Gastrocnemius medialis (tissue), 4 donors: ENCODE results near the gene NRXN2.

Experiments used
- POLR2A ChIP-seq, 2 donors: fragments of 450-650 bp; IDR thresholded peaks; one replicate each; pipeline ENCODE4 v1.6.1; 2017; ENCODE audit warnings: antibody characterized with exemption in 2 of 2, mild to moderate bottlenecking in 2 of 2, moderate library complexity in 2 of 2
- TF ChIP-seq, protein P1 (sequence below), 5 experiments: fragments of 450-650 bp in 3 of 5; fragments of 200-600 bp in 2 of 5; sonication (generic) in 2 of 5; IDR thresholded peaks in 4 of 5; conservative IDR thresholded peaks in 1 of 5; 1 replicate in 4 of 5; 2 replicates in 1 of 5; pipeline ENCODE4 v1.5.1; 2016 to 2019; ENCODE audit warnings: antibody characterized with exemption in 5 of 5, mild to moderate bottlenecking in 3 of 5, moderate library complexity in 3 of 5

DNA sequence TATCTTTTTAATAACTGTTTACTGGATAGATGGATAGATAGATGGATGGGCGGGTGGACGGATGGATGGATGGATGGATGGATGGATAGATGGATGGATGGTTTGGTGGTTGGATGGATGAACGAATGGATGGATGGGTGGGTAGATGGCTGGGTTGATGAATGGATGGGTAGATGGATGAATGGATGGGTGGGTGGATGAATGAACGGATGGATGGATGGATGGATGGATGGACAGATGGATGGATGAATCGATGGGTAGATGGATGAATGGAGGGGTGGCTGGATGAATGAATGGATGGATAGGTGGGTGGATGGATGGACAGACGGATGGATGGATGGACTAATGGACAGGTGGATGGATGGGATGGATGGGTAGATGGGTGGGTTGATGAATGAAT, 145.8 kb downstream of the NRXN2 start:
- TF ChIP-seq, protein P1, sequence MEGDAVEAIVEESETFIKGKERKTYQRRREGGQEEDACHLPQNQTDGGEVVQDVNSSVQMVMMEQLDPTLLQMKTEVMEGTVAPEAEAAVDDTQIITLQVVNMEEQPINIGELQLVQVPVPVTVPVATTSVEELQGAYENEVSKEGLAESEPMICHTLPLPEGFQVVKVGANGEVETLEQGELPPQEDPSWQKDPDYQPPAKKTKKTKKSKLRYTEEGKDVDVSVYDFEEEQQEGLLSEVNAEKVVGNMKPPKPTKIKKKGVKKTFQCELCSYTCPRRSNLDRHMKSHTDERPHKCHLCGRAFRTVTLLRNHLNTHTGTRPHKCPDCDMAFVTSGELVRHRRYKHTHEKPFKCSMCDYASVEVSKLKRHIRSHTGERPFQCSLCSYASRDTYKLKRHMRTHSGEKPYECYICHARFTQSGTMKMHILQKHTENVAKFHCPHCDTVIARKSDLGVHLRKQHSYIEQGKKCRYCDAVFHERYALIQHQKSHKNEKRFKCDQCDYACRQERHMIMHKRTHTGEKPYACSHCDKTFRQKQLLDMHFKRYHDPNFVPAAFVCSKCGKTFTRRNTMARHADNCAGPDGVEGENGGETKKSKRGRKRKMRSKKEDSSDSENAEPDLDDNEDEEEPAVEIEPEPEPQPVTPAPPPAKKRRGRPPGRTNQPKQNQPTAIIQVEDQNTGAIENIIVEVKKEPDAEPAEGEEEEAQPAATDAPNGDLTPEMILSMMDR (IDR thresholded peaks at IDR 0.05 in 4 of 5, conservative IDR thresholded peaks at IDR 0.05 in 1 of 5): no peak
- TF ChIP-seq POLR2A (IDR thresholded peaks at IDR 0.05): no peak
